Body of pancreas (tissue), 4 donors: Measurements from ENCODE around the gene STRADA.

Experiments
- CTCF ChIP-seq, 7 experiments: fragments of 450-650 bp in 4 of 7; fragments of 200-600 bp in 3 of 7; sonication (generic) in 3 of 7; IDR thresholded peaks; one replicate each; pipeline ENCODE4 v1.5.1; 2016 to 2019; ENCODE audit warnings: antibody characterized with exemption in 7 of 7
- POLR2A ChIP-seq, 3 donors: fragments of 450-650 bp; IDR thresholded peaks; one replicate each; pipeline ENCODE4 v1.6.1; 2016; ENCODE audit warnings: antibody characterized with exemption in 3 of 3, mild to moderate bottlenecking in 2 of 3

DNA sequence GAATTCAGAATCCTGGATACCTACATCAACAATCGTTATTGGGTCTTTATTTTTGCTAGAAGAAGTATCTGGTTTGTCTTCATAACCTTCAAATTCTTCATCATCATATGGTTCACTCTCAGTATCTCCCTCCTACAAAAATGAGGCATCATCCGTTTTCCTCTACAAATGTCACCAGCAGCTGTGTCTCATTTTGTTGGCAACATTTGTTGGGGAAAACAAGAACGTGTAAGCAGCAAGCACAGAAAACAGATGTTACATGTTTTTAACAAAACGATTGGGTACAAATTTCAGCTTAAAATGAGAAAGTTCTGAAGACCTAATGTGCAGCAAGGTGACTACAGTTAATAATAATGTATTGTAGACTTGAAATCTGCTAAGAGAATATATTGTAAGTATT lies 23.1 kb upstream of the STRADA start:
- TF ChIP-seq POLR2A (IDR thresholded peaks at IDR 0.05) (no peak), CTCF (IDR thresholded peaks at IDR 0.05) (no peak)
